Loucy (cell line): ENCODE measurements around the gene OR51I2.

Source experiments
- H2AFZ ChIP-seq: fragments of 200-600 bp; sonication (generic); 2 replicates; pipeline ENCODE4 v1.6.0; 2016; ENCODE audit warnings: antibody characterized with exemption, mild to moderate bottlenecking, low read length, moderate library complexity
- H3F3A ChIP-seq: fragments of 200-600 bp; 2 replicates; pipeline ENCODE4 v1.6.0; 2016; ENCODE audit warnings: antibody characterized with exemption, low read depth, mild to moderate bottlenecking
- H3K27me3 ChIP-seq: fragments of 200-600 bp; sonication (generic); 2 replicates; pipeline ENCODE4 v1.6.1; 2014; ENCODE audit warnings: low read length, mild to moderate bottlenecking; ENCODE audit not compliant: insufficient read depth, poor library complexity, severe bottlenecking
- H3K36me3 ChIP-seq: fragments of 200-600 bp; sonication (generic); 2 replicates; pipeline ENCODE4 v1.6.1; 2016; ENCODE audit warnings: low read length; ENCODE audit not compliant: insufficient read depth
- H3K4me1 ChIP-seq: fragments of 200-600 bp; sonication (generic); 2 replicates; pipeline ENCODE4 v1.5.1; 2014; ENCODE audit warnings: low read length, mild to moderate bottlenecking; ENCODE audit not compliant: insufficient read depth, poor library complexity, severe bottlenecking
- H3K4me2 ChIP-seq: fragments of 200-600 bp; sonication (generic); 2 replicates; pipeline ENCODE4 v1.6.0; 2014; ENCODE audit warnings: antibody characterized with exemption, low read length, low read depth, mild to moderate bottlenecking; ENCODE audit not compliant: poor library complexity, severe bottlenecking
- H3K4me3 ChIP-seq: fragments of 200-600 bp; sonication (generic); 2 replicates; pipeline ENCODE4 v1.5.1; 2014; ENCODE audit warnings: low read length, mild to moderate bottlenecking, mixed read lengths; ENCODE audit not compliant: poor library complexity, severe bottlenecking
- H3K79me2 ChIP-seq: fragments of 200-600 bp; sonication (generic); 2 replicates; pipeline ENCODE4 v1.6.1; 2014; ENCODE audit warnings: low read length; ENCODE audit not compliant: insufficient read depth
- H3K9ac ChIP-seq: fragments of 200-600 bp; sonication (generic); 2 replicates; pipeline ENCODE4 v1.6.0; 2014; ENCODE audit warnings: mild to moderate bottlenecking, low read depth, low read length, moderate library complexity; ENCODE audit not compliant: poor library complexity, severe bottlenecking
- H3K9me2 ChIP-seq: fragments of 200-600 bp; sonication (generic); replicated peaks from 2 replicates; pipeline ENCODE4 v1.6.1; 2016; ENCODE audit warnings: low read depth, low read length, mixed read lengths
- H3K9me3 ChIP-seq: fragments of 200-600 bp; sonication (generic); 2 replicates; pipeline ENCODE4 v1.6.1; 2014; ENCODE audit warnings: mild to moderate bottlenecking, antibody characterized with exemption, low read length, low read depth; ENCODE audit not compliant: insufficient read depth
- H4K20me1 ChIP-seq: fragments of 200-600 bp; sonication (generic); 2 replicates; pipeline ENCODE4 v1.6.0; 2014; ENCODE audit warnings: antibody characterized with exemption, low read length, mild to moderate bottlenecking; ENCODE audit not compliant: insufficient read depth, poor library complexity, severe bottlenecking
- EZH2phosphoT487 ChIP-seq: fragments of 200-600 bp; IDR thresholded peaks from 2 replicates; pipeline ENCODE4 v1.6.1; 2018; ENCODE audit warnings: antibody characterized with exemption, mild to moderate bottlenecking, moderate library complexity, borderline replicate concordance
- TF ChIP-seq, protein P1 (sequence below): fragments of 200-600 bp; sonication (generic); conservative IDR thresholded peaks from 2 replicates; pipeline ENCODE4 v1.5.1; 2014; ENCODE audit warnings: mild to moderate bottlenecking, antibody characterized with exemption, low read length

The OR51I2 gene

DNA sequence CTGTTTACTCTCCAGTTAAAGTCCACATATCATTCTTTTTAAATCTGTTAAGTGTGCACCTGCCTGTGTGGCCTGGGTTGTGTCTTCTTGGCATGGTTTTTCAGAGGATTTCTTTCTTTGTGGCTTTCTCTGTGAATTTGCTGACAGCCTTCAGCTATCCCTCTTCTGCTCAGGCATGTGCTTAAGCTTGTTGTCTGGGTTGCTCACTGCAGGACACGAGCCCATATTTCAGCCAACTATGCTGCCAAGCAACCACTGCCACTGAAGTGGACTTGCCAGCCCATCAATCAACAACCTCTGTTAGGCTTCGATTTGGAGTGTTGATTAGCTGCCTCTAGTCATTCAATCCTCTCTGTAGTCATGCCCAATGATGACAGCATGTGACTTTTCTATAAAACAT, 18.4 kb downstream of the OR51I2 start:
- no peaks in the 10 kb centered on the region for H3K4me1 ChIP-seq
- TF ChIP-seq EZH2phosphoT487: no peak

DNA sequence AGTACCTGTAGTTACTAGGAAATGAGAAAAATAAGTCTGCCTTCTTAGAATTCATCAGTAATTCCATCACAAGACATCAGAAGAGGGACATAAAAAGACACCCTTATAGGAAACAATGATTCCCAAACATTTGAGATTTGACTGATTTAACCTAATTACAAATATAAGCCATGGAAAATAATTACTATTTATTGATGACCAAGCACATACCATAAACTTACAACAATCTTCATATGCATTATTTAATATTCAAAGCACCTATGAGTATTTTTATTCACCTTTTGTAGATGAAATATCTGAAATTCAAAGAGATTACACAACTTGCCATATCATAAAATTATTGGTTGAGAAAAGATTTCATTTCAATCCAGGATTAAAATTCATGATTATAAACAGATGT, 24.8 kb downstream of the OR51I2 start:
- TF ChIP-seq, protein P1, sequence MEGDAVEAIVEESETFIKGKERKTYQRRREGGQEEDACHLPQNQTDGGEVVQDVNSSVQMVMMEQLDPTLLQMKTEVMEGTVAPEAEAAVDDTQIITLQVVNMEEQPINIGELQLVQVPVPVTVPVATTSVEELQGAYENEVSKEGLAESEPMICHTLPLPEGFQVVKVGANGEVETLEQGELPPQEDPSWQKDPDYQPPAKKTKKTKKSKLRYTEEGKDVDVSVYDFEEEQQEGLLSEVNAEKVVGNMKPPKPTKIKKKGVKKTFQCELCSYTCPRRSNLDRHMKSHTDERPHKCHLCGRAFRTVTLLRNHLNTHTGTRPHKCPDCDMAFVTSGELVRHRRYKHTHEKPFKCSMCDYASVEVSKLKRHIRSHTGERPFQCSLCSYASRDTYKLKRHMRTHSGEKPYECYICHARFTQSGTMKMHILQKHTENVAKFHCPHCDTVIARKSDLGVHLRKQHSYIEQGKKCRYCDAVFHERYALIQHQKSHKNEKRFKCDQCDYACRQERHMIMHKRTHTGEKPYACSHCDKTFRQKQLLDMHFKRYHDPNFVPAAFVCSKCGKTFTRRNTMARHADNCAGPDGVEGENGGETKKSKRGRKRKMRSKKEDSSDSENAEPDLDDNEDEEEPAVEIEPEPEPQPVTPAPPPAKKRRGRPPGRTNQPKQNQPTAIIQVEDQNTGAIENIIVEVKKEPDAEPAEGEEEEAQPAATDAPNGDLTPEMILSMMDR: no peak
- no peak for TF ChIP-seq EZH2phosphoT487
- Histone ChIP-seq H3K27me3 (no peaks in the 10 kb centered on the region), H3K9ac (no peak overlapping the region), H2AFZ (no peak overlapping the region), H3F3A (no peaks in the 10 kb centered on the region), H3K4me3 (no peak overlapping the region), H4K20me1 (no peaks in the 10 kb centered on the region), H3K79me2 (no peaks in the 10 kb centered on the region), H3K36me3 (no peaks in the 10 kb centered on the region), H3K9me3 (no peaks in the 10 kb centered on the region), H3K9me2 (no peaks in the 10 kb centered on the region), H3K4me1 (no peaks in the 10 kb centered on the region), H3K4me2 (no peak overlapping the region)

More for the DNA sequence above, 18.4 kb downstream of the OR51I2 start:
- no peaks in the 10 kb centered on the region for H3K79me2 ChIP-seq
- no peaks in the 10 kb centered on the region for H4K20me1 ChIP-seq
- no peaks in the 10 kb centered on the region for H3F3A ChIP-seq
- no peaks in the 10 kb centered on the region for H3K9me3 ChIP-seq
- H2AFZ ChIP-seq: no peak overlapping the region
- H3K4me3 ChIP-seq: no peak overlapping the region
- H3K36me3 ChIP-seq: no peaks in the 10 kb centered on the region
- H3K27me3 ChIP-seq: no peaks in the 10 kb centered on the region
- no peaks in the 10 kb centered on the region for H3K9me2 ChIP-seq
- no peak overlapping the region for H3K4me2 ChIP-seq
- H3K9ac ChIP-seq: no peak overlapping the region

DNA sequence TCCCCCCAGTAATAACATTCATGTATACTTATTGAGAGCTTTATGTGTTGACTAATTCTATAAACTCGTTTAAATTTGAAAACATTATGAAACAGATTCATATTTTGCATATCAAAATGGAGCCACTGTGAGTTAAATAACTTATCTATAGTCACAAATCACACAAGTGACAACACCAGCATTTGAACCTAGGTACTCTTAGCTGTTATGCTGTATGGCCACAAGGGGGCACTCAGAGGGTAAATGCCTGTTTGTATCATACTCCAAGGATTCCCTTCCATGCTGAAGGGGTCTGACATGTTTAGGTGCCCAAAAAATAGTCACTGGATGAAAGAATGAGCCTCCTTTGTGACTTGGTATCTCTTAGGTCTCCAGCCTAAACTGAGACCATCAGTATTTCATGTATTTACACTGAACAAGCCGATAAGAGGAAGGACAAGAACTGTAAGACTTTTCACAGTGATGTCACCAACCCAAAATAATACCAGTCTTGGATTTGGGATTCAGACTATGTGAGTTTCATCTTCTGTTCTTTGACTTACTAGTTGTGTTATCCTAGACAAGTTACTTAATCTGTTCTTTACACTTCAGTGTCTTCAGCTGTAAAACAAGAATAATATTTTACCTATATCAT, 27.2 kb downstream of the OR51I2 start:
- no peak for TF ChIP-seq EZH2phosphoT487
- TF ChIP-seq, protein P1: peak; percentile 90
- no peak overlapping the region for H3K4me3 ChIP-seq
- no peaks in the 10 kb centered on the region for H3K9me2 ChIP-seq
- no peaks in the 10 kb centered on the region for H3K27me3 ChIP-seq
- H2AFZ ChIP-seq: no peak overlapping the region
- H3K9me3 ChIP-seq: no peaks in the 10 kb centered on the region
- H3F3A ChIP-seq: no peaks in the 10 kb centered on the region
- no peak overlapping the region for H3K9ac ChIP-seq
- no peaks in the 10 kb centered on the region for H3K4me1 ChIP-seq
- H3K79me2 ChIP-seq: no peaks in the 10 kb centered on the region
- H3K36me3 ChIP-seq: no peaks in the 10 kb centered on the region
- no peaks in the 10 kb centered on the region for H4K20me1 ChIP-seq
- H3K4me2 ChIP-seq: no peak overlapping the region

DNA sequence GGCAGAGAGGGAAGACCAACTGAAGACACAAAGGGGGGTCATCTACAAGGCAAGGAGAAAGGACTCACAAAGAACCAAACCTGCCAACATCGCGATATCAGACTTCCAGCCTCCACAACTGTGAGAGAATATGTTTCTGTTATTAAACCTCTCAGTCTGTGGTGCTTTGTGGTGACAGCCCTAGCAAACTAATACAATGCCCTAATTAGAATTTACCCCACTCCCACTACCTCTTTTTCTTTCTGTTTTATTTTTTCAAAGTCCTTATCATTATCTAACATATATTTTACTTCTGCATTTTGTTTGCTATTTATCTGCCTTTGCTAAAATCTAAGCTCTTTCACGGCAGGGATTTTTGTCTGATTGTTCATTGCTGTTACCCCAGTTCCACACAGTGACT, 36.9 kb downstream of the OR51I2 start:
- TF ChIP-seq EZH2phosphoT487: no peak
- TF ChIP-seq, protein P1: no peak
- no peaks in the 10 kb centered on the region for H3K4me1 ChIP-seq
- no peaks in the 10 kb centered on the region for H3K36me3 ChIP-seq
- no peaks in the 10 kb centered on the region for H3K9me3 ChIP-seq
- no peaks in the 10 kb centered on the region for H3K79me2 ChIP-seq
- no peaks in the 10 kb centered on the region for H3F3A ChIP-seq
- no peaks in the 10 kb centered on the region for H4K20me1 ChIP-seq
- no peak overlapping the region for H2AFZ ChIP-seq
- no peaks in the 10 kb centered on the region for H3K27me3 ChIP-seq
- no peak overlapping the region for H3K9ac ChIP-seq
- H3K9me2 ChIP-seq: no peaks in the 10 kb centered on the region
- H3K4me3 ChIP-seq: no peak overlapping the region
- H3K4me2 ChIP-seq: no peak overlapping the region
